B cell (primary cell): ENCODE measurements around the gene FAM200B.

Experiments
- EZH2 ChIP-seq: IDR thresholded peaks from 2 replicates; pipeline ENCODE4 v1.6.1; 2012; ENCODE audit warnings: borderline replicate concordance, low read depth, mild to moderate bottlenecking, moderate library complexity, low read length; ENCODE audit not compliant: insufficient read depth, poor library complexity, severe bottlenecking
- TF ChIP-seq, protein P1 (sequence below): fragments of 200-600 bp; IDR thresholded peaks from one replicate; pipeline ENCODE4 v1.8.0; 2022; ENCODE audit warnings: antibody characterized with exemption, mild to moderate bottlenecking

- TF ChIP-seq, protein P1, sequence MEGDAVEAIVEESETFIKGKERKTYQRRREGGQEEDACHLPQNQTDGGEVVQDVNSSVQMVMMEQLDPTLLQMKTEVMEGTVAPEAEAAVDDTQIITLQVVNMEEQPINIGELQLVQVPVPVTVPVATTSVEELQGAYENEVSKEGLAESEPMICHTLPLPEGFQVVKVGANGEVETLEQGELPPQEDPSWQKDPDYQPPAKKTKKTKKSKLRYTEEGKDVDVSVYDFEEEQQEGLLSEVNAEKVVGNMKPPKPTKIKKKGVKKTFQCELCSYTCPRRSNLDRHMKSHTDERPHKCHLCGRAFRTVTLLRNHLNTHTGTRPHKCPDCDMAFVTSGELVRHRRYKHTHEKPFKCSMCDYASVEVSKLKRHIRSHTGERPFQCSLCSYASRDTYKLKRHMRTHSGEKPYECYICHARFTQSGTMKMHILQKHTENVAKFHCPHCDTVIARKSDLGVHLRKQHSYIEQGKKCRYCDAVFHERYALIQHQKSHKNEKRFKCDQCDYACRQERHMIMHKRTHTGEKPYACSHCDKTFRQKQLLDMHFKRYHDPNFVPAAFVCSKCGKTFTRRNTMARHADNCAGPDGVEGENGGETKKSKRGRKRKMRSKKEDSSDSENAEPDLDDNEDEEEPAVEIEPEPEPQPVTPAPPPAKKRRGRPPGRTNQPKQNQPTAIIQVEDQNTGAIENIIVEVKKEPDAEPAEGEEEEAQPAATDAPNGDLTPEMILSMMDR = no peak
- no peak for TF ChIP-seq EZH2
These were observed 12.8 kb downstream of the FAM200B start for GRCh38 chr4:15694431-15694830.
